Stimulated activated CD8-positive, alpha-beta memory T cell treated with anti-CD3 and anti-CD28 coated beads, Interleukin-7, amount 100 ng/mL, for 4 hours (primary cell): Measurements from ENCODE around the gene EYA2.
"Not testable (repeated sequence)": the region's sequence is repeated elsewhere in the genome, so short reads cannot be mapped to it uniquely, and the experiment has no call there.

ENCODE experiments used
- DNase-seq, 2 donors: peaks; one replicate each; pipeline ENCODE4 v3.0.0-alpha.2; 2020; ENCODE audit warnings: low read depth in 2 of 2

Gene EYA2

DNA sequence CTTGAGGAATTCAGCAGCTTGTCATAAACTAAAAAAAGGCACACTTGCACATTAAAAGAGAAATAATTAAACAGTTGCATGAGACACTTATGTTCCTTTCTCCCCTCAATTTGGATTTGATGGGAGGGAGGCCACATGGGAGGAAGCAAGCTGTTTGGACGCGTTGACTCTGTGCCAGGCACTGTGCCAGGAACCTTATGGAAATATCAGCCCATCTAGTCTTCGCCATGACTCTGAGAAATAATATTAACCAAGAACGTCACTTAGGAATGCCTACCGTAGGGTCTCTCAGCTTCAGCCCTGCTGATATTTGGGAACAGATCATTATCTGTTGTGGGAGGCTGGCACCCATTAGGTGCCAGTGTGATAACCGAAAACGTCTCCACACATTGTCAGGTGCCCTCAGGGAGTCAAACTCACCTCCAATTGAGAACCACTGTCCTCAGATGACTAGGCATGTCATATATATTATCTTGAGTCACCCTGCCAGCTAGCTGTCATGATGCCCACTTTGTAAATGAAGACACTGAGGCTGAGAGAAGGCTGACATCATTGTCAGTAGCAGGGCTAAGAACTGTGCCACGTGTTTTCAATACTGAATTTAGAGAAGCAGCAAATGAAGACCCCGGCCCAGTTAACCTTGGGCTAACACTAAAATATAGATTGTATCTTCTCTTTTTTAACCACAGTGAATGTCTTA lies 36.1 kb downstream of the EYA2 start:
- no peak for DNase-seq

DNA sequence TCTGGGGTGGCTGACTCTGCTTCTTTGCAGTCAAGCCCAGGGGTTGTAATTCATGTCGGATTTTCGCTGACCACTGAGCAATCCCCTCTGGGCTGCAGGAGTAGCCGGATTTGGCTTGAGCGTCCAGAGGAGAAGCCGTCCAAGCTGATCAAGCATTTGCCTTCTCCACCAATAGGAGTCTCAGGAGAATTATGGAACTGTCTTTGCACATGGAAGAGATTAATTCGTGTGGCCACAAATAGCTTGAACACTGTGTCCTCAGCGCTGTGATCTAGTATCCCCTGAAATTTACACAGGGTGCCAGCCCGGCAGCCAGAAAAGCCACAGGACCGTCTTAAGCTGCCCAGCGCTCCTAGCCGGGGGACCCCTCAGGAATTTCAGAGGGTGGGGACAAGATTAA lies 37.1 kb downstream of the EYA2 start:
- no peak for DNase-seq

DNA sequence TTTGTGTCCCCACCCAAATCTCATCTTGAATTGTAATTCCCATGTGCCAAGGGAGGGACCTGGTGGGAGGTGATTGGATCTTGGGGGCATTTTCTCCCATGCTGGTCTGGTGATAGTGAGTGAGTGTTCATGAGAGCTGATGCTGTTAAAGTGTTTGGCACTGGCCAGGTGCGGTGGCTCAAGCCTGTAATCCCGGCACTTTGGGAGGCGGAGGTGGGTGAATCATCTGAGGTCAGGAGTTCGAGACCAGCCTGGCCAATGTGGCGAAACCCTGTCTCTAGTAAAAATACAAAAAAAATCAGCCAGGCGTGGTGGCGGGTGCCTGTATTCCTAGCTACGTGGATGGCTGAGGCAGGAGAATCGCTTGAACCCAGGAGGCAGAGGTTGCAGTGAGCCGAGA lies 37.8 kb downstream of the EYA2 start:
- DNase-seq, result not testable (repeated sequence)

- no peak for DNase-seq
Observed at GRCh38 chr20:46933150-46933549, 38.5 kb downstream of the EYA2 start.

GRCh38 chr20:46934746-46935287 lies 40.2 kb downstream of the EYA2 start:
- no peak for DNase-seq

- no peak for DNase-seq
Observed at GRCh38 chr20:46935394-46936017, 40.9 kb downstream of the EYA2 start.

GRCh38 chr20:46936415-46937156 lies 41.9 kb downstream of the EYA2 start:
- DNase-seq, result no peak

GRCh38 chr20:46937157-46937523 lies 42.5 kb downstream of the EYA2 start:
- no peak for DNase-seq

DNA sequence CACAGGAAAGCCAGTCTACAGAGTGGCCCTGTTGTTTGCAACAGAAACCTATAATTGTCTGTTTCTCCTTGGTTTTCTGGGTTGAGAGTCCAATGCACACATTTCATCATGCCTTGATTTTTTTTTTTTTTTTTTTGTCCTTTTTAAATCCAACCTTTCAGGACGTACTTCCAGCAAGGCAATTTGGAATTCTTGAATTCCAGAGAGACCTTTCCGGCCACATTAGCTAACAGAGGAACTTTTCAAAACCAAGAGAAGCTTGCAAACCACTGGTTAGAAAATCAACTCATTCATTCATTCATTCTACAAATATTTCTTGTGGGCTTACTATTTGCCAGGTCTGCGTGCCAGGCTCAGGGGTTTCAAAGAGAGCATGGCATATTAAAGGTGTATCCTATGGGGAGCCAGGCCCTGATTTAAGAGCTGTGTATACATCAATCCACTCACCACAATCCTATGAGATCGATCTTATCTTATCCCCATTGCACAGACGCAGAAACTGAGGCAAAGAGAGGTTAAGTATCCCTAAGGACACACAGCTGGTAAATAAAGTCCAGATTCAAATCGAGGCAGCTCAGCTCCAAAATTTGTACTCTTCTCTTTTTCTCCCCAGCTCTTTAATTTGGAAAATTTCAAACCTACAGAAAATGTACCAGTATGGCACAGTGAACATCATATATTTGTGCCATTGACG lies 43.0 kb downstream of the EYA2 start:
- no peak for DNase-seq

DNA sequence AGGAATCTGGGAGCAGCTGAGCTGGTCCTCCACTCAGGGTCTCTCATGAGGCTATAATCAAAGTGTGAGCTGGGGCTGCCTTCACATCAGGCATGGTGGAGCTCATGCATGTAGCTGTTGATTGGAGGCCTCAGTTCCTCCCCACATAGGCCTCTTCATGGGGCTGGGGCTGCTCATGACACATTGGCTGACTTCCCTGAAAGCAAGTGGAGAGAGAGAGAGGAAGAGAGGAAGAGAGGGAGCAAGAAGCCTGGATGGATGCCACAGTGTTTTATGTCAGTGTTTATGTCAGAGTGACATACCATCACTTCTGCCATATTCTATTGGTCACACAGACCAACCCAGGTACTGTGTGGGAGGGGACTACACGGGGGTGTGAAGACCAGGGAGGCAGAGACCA lies 43.8 kb downstream of the EYA2 start:
- DNase-seq, result no peak

DNA sequence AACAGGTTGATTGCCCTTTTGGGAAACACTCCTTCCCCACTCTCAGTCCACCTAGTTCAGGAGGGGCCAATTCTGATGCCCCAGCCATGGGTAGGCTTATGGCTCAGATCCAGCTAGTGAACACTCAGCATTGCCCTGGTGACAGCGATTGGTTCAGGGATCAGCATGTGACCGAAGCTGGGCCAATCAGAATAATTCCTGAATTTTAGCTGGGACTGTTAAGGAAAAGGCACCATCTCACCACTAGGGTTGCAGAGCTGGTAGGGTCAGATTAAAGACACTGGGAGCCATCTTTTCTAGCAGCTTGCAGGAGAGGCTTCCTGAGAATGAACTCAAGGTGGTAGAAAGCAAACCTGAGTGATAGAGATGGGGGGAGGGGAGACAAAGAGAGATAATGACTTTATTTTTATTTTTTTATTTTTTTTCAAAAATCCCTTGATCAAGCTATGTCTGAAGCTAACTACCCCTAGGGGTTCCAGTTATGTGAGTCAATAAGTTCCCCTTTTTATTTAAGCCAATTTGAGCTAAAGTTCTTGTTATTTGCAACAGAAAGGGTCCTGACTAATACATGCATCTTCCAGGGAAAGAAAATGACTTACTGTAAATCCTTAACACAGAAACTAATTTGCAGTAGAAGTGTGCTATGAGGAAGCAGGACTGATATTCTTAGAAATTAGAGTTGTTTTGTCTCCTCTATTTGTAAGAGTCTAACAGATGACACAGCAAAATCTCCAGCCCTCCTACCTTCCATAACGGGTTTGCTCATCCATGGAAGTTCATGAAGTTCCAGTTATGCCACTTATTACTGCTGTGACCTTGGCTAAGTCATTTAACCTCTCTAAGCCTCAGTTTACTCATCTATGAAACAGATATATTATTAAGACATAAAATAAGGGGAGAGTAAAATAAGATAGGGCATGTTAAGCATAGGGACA lies 44.7 kb downstream of the EYA2 start:
- no peak for DNase-seq

DNA sequence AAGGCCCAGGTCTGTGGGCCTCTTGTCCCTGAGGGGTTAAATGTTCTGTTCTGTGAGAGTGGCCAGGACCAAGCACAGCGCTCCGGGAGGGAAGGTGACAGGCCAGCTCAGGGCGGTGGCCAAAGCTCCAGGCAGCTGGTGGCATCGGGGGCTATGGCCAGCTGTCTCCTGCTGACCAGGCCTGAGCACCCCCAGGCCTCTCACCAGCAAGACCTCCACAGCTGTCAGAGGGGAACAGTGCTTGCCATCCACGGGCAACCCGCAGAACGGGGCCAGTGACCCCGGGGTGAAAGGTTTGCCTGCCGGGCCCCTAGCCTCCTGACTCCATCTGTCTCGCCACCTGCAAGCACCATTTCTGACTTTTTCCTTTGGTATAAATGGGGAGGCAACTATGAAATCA lies 46.0 kb downstream of the EYA2 start:
- DNase-seq, result no peak

GRCh38 chr20:46941404-46941803 lies 46.8 kb downstream of the EYA2 start:
- no peak for DNase-seq

DNA sequence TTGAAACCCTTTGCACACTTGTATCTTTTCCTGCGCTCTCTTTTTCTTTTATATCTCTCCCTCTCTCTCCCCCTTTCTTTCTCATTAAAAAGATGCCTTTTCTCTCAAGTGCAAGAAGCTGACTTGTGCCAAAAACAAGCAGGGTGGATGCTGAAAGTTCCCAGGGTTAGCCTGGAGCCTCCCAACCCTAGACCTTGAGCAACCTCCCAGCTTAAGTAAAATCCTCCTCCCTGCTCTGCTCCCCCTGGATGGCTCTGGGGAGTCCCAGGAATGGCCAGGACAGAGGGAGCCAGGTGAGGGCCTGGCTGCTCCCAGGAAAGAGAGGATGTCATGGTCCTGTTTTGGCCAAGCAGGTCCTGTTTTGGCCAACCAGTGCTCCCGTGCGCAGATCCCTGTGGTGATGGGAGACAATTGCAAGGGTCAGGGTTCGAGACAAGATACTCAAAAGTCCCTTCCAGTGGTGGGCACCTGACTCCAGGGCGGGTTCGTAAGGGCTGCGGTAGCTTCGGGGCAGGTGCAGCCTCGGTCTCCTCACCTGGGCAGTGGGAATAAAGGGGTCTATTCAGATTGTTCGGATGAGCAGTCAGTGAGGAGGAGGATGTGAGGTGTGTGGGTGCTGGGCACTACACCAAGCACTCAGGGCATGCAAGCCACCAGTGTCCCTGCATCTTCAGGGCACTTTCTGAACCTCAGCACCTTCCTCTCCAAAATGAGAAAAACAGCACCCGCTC lies 49.4 kb downstream of the EYA2 start:
- no peak for DNase-seq

DNA sequence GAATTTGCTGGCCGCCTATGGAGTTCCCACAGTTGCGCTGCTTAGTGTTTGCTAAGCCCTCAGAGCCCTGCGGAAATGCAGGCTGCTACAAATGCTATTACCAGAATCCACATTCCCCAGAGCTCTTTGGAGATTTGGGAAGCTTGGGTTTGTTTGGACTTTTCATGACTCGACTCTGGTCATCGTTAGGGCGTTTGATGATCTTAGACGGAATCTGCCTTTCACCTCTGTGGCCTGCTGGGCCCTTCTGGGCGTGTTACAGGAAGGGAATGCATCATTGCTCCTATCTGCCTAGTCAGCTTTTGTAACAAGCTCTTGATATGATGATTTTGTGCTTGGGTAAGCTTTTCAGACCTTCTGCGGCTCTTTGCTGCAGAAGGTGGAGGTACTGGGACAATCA lies 50.8 kb downstream of the EYA2 start:
- no peak for DNase-seq

GRCh38 chr20:46946181-46946624 lies 51.6 kb downstream of the EYA2 start:
- no peak for DNase-seq

GRCh38 chr20:46946796-46947195 lies 52.2 kb downstream of the EYA2 start:
- DNase-seq, result no peak

GRCh38 chr20:46948081-46948480 lies 53.4 kb downstream of the EYA2 start:
- no peak for DNase-seq

DNA sequence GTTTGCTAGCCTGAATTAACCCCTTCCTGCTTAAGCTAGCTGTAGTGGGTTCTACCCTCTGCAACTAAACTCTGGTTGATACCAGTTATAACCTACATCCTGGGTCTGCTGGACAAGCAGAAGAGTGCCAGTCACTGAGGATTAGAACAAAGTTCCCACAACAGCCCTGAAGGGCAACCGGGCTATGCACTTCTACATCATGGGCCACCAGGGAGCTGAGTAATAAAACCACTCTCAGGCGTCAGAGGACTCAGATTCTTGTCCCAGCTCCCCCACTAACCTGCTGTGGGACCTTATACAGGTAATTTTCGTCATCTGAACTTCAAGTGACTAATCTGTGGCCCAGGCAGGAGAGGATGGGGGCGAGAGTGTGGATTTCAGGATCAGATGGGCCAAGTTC lies 56.8 kb downstream of the EYA2 start:
- no peak for DNase-seq

DNA sequence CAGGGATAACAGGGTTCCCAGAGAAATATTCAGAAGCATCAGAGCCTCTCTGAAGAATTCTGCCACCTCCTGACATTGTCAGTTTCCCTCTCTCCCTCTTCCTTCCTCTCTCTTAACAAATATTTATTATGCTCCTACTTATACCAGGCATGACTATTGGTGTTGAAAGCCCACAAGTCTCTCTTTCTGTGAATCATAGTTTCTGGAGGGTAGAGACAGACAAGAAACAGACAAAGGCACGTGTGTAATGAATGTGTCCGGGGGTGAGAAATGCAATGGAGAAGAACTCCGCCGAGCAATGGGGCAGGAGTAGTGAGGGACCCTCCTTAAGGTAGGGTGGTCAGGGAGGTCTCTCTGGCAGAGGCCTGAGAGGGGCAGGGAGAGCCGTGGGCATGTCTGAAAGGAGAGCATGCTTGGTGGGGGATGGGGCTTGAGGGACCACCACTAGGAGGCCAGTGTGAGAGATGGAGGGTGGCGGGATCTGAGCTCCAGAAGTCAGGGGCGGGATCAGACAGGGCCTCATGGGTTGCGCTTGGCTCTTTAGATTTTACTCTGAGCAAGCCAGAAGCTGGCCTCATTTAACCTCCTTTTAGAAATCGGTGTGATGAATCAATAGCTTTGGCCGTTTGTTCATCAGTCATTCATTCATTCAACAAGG lies 57.3 kb downstream of the EYA2 start:
- DNase-seq, result no peak
